Heart right ventricle (tissue), 16 donors: Measurements from ENCODE around the gene CC2D1B. TPM values are rescaled to one million over a fixed set of nuclear protein-coding genes. Genes with fewer than 3 reads are reported as not detected.

ENCODE experiments used
- ATAC-seq, 8 donors: fragments of 200-7000 bp; cut with Tn5 transposase; one replicate each; pipeline ENCODE4 v1.9.1; 2020; ENCODE audit warnings: mild to moderate bottlenecking in 8 of 8, moderate library complexity in 8 of 8, moderate number of reproducible peaks in 1 of 8
- DNase-seq, 2 donors: peaks; one replicate each; pipeline ENCODE4 v3.0.0-alpha.2; 2020
- H3K27ac ChIP-seq, 10 donors: fragments of 200-600 bp; sonication (generic) in 2 of 10; one replicate each; pipeline versions ENCODE4 v1.5.0 to v1.8.0; 2020 to 2022; ENCODE audit warnings: mild to moderate bottlenecking in 3 of 10
- H3K27me3 ChIP-seq, 7 donors: fragments of 200-600 bp; one replicate each; pipeline ENCODE4 v1.8.0; 2021 to 2022; ENCODE audit warnings: mild to moderate bottlenecking in 2 of 7
- H3K36me3 ChIP-seq, 9 donors: fragments of 200-600 bp; sonication (generic) in 1 of 9; one replicate each; pipeline versions ENCODE4 v1.5.0 to v1.8.0; 2020 to 2022; ENCODE audit warnings: mild to moderate bottlenecking in 2 of 9
- H3K4me1 ChIP-seq, 9 donors: fragments of 200-600 bp; sonication (generic) in 1 of 9; one replicate each; pipeline versions ENCODE4 v1.5.0 to v1.8.0; 2020 to 2022; ENCODE audit warnings: mild to moderate bottlenecking in 4 of 9
- H3K4me3 ChIP-seq, 10 donors: fragments of 200-600 bp; sonication (generic) in 2 of 10; one replicate each; pipeline versions ENCODE4 v1.5.0 to v1.8.0; 2020 to 2022; ENCODE audit warnings: mild to moderate bottlenecking in 7 of 10, moderate library complexity in 2 of 10
- H3K9me3 ChIP-seq, 11 donors: fragments of 200-600 bp in 10 of 11; sonication (generic) in 2 of 11; one replicate each; pipeline versions ENCODE4 v1.5.0 to v1.8.0; 2013 to 2022; ENCODE audit warnings: mild to moderate bottlenecking in 2 of 11, control low read depth in 1 of 11, moderate library complexity in 1 of 11
- WGBS, 2 donors: extraction: QIAGEN DNeasy Blood & Tissue Kit; methylation state at CpG; one replicate each; pipeline ENCODE4 v1.1.7; 2013; ENCODE audit warnings: inconsistent platforms in 1 of 2; 5-methylcytosine and 5-hydroxymethylcytosine counted together
- intact Hi-C, 10 donors: fragments of 100-400 bp; cut with DNase I; formaldehyde crosslinking; loops; one replicate each; pipeline versions ENCODE4 v1.11.1 to v1.14.2; 2022
- polyA plus RNA-seq, 2 donors: library from polyadenylated mRNA; stranded (reverse); fragments of 200-250 nt; gene quantifications; one replicate each; pipeline ENCODE4 v1.2.3, GENCODE V29; 2013
- total RNA-seq, 10 donors: library from RNA; stranded (reverse); fragmentation: NEBNext Ultra II Directional in 3 of 10; extraction: Animal tissue kit (Norgen Biotek cat#: 25700) in 3 of 10; gene quantifications; one replicate each; pipeline versions ENCODE4 v1.2.1 to v1.2.4, GENCODE V29; 2021 to 2023
- TF ChIP-seq, protein P1 (sequence below), 9 donors: fragments of 200-600 bp; sonication (generic) in 2 of 9; IDR thresholded peaks; one replicate each; pipeline versions ENCODE4 v1.5.0 to v1.8.0; 2021 to 2022; ENCODE audit warnings: antibody characterized with exemption in 9 of 9, mild to moderate bottlenecking in 5 of 9, moderate library complexity in 1 of 9
- donor health status: Arrhythmogenic right ventricular cardiomyopathy.
- donor health status: ischemic (EF 13 %, LVEDD 7.1; RV severe dilation, severe dysfunction).
- donor health status: healthy with polysubstance abuse.
- donor health status: DM: no; HTN: yes; CAD: no.
- donor health status: DM: no; HTN: no; CAD: no.
- donor health status: ischemic (EF 25% LVEDD 6.9; RV normal size, moderate dysfunction).
- donor health status: ischemic (EF 25% LVEDD 5.7; RV mildly dilated, moderate dysfunction).
- donor health status: healthy.
- donor health status: DM: yes; HTN: yes; CAD: no.
- donor health status: Ischemic cardiomyopathy.
- donor health status: ischemic (EF 35%, LVEDD 5.7; RV mildly dilated, moderate dysfunction).
- donor health status: nonischemic (EF 11% LVEDD 7.7; RV severe dilation, severe dysfunction).
- donor health status: DM: yes; HTN: yes; CAD: no.
- donor health status: PGD.
- donor health status: ischemic (EF 29% LVEDD 5.4; RV normal size, mild dysfunction).
- donor health status: nonischemic (EF 23%, LVEDD 6.1; RV moderate dilation, normal function).

Gene CC2D1B
- total and polyA plus RNA-seq, 12 donors, result 14.4 to 19.9 (median 17.2) TPM

DNA sequence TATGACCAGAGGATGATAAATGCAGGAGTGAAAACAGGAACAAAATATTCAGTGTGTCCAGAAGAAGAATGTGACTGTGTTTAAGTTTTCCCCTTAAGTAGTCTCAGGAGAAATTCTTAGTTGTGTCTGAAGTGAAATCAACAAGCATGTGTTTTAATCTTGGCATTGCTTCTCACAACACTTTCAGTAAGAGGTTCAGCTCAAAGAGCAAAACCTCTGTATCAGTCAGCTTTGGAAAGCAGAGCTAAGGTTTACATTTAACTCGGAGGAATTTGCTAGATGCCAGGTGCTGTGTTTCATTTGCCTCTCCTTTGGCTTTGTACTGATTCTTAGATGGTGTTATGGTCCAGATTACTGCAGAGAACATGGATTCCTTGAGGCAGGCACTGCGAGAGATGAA is 28.6 kb downstream of the CC2D1B start:
- 94 to 96% methylated on average over 2 of the region's 2 CpGs for WGBS, 2 donors
- H3K27me3 ChIP-seq, result no peaks in the 10 kb centered on the region
- H3K27ac ChIP-seq, result no peak overlapping the region
- DNase-seq, result no peak
- no peaks in the 10 kb centered on the region for H3K9me3 ChIP-seq
- H3K4me3 ChIP-seq, result no peak overlapping the region
- TF ChIP-seq, protein P1, sequence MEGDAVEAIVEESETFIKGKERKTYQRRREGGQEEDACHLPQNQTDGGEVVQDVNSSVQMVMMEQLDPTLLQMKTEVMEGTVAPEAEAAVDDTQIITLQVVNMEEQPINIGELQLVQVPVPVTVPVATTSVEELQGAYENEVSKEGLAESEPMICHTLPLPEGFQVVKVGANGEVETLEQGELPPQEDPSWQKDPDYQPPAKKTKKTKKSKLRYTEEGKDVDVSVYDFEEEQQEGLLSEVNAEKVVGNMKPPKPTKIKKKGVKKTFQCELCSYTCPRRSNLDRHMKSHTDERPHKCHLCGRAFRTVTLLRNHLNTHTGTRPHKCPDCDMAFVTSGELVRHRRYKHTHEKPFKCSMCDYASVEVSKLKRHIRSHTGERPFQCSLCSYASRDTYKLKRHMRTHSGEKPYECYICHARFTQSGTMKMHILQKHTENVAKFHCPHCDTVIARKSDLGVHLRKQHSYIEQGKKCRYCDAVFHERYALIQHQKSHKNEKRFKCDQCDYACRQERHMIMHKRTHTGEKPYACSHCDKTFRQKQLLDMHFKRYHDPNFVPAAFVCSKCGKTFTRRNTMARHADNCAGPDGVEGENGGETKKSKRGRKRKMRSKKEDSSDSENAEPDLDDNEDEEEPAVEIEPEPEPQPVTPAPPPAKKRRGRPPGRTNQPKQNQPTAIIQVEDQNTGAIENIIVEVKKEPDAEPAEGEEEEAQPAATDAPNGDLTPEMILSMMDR (IDR thresholded peaks at IDR 0.05), result no peak
- ATAC-seq, result no peak
- peaks cover 0 to 90% (median 18%) of the 10 kb centered on the region in 9 donors for H3K36me3 ChIP-seq
- H3K4me1 ChIP-seq, result peaks cover 0 to 7% (median 0%) of the 10 kb centered on the region in 9 donors
- intact Hi-C loops, result no loop called here

DNA sequence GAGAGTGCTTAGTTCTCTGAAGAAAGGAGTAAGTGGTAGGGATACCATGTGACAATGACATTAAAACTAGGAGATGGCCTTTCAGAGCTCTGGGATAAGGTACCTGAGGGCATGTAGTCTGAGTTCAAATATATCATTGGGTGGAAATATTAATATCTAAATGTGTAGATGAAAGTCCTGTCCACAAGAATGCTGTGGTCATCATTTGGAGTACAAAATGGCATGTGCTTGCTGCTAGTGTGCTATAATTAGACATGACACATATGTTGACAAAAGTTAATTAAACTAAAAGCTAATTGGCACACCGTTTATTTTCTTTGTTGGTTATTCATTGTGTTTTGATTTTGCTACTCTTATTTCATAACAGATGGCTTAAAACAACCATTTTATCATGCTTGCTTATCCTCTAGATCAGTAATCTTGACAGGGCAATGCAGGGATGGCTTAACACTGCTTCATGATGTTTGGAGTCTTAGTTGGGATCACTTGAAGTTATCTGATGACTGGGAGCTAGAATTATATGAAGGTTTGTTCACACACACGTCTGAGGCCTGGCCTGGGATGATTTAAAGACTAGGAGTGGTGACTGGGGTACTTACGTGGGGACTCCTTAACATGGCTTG is 31.0 kb downstream of the CC2D1B start:
- 90 to 91% methylated on average over 3 of the region's 3 CpGs for WGBS, 2 donors

DNA sequence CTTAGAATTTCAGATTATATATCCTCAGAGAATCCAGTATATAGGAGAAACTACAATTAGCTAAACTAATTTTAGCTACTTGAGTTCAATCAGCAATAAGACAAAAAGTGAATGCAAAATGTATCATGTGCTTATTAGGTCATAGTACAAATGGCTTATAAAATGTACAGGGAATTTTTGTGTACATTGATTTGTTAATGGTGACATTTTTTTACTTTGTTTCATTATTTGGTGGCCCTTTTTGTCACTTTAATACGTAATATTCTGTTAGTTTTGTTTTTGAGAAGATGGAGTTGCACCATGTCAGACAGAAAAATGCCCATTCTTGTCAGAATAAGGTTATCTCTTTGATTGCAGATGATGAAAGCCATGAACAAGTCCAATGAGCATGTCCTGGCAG is 33.6 kb downstream of the CC2D1B start:
- WGBS, 2 donors, result 97 to 98% methylated on average over 1 of the region's 1 CpG
- Histone ChIP-seq H3K9me3 (no peaks in the 10 kb centered on the region), H3K4me3 (no peak overlapping the region), H3K4me1 (peaks cover 0 to 7% (median 0%) of the 10 kb centered on the region in 9 donors), H3K27me3 (no peaks in the 10 kb centered on the region), H3K36me3 (peaks cover 0 to 50% (median 0%) of the 10 kb centered on the region in 9 donors), H3K27ac (no peak overlapping the region)
- no peak for DNase-seq
- TF ChIP-seq, protein P1 (IDR thresholded peaks at IDR 0.05), result no peak
- ATAC-seq, result no peak
- intact Hi-C loops, result no loop called here

More for the DNA sequence above, 31.0 kb downstream of the CC2D1B start:
- TF ChIP-seq, protein P1 (IDR thresholded peaks at IDR 0.05), result no peak
- peaks cover 0 to 76% (median 14%) of the 10 kb centered on the region in 9 donors for H3K36me3 ChIP-seq
- H3K27ac ChIP-seq, result no peak overlapping the region
- intact Hi-C loops, result no loop called here
- ATAC-seq (no peak), DNase-seq (no peak)
- peaks cover 0 to 7% (median 0%) of the 10 kb centered on the region in 9 donors for H3K4me1 ChIP-seq
- H3K27me3 ChIP-seq, result no peaks in the 10 kb centered on the region
- H3K4me3 ChIP-seq, result no peak overlapping the region
- H3K9me3 ChIP-seq, result no peaks in the 10 kb centered on the region

DNA sequence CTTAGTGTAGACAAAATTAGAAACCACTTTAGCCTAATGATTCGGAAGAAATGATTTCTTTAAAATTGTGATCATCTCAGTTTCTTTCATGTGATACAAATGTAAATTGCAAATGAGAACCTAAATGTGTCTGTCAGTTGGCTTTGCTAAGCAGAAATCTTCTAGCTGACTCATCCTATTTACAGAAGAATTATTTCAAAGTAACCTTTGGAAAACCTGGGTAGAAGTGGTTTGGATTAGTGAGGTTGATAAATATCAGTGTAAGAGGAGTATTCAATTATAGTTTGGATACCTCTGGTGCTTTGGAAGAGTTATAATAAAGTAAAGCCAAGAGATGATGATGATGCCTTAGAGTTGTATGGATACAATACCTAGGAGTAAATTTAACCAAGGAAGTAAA is 37.4 kb downstream of the CC2D1B start:
- Histone ChIP-seq H3K27ac (no peak overlapping the region), H3K27me3 (no peaks in the 10 kb centered on the region), H3K4me3 (no peak overlapping the region), H3K4me1 (peaks cover 0 to 3% (median 0%) of the 10 kb centered on the region in 9 donors), H3K36me3 (peaks cover 0 to 15% (median 0%) of the 10 kb centered on the region in 9 donors), H3K9me3 (no peaks in the 10 kb centered on the region)
- ATAC-seq (no peak), DNase-seq (no peak)
- 93 to 97% methylated on average over 1 of the region's 1 CpG for WGBS, 2 donors
- TF ChIP-seq, protein P1 (IDR thresholded peaks at IDR 0.05), result no peak
- intact Hi-C loops, result no loop called here
